ENCODE measurements around the gene DCAF5.
A peak's percentile ranks its signal among the peaks of the same experiment; 100 is the strongest.
"Not testable (repeated sequence)": the region's sequence is repeated elsewhere in the genome, so short reads cannot be mapped to it uniquely, and the experiment has no call there.

DCAF5 gene

GRCh38 chr14:69041783-69042182 is 111.1 kb downstream of the DCAF5 start:
- no peak for DNase-seq (ENCODE audit: low spot score)

- DNase-seq (ENCODE audit: low spot score), result no peak
Observed at GRCh38 chr14:69040353-69040752, 112.6 kb downstream of the DCAF5 start.

- peak; percentile 57 for DNase-seq (ENCODE audit: low spot score)
Observed at GRCh38 chr14:69039288-69039628, 113.7 kb downstream of the DCAF5 start.

- peak; percentile 60 for DNase-seq (ENCODE audit: low spot score)
Observed at GRCh38 chr14:69038455-69039287, 114.2 kb downstream of the DCAF5 start.

- no peak for DNase-seq (ENCODE audit: low spot score)
Observed at GRCh38 chr14:69037790-69038454, 115.0 kb downstream of the DCAF5 start.

GRCh38 chr14:69036757-69037506 is 116.0 kb downstream of the DCAF5 start:
- DNase-seq (ENCODE audit: low spot score), result no peak

GRCh38 chr14:69034612-69035262 is 118.2 kb downstream of the DCAF5 start:
- no peak for DNase-seq (ENCODE audit: low spot score)

GRCh38 chr14:69027242-69027913 is 125.5 kb downstream of the DCAF5 start:
- no peak for DNase-seq (ENCODE audit: low spot score)

GRCh38 chr14:69023035-69023434 is 129.9 kb downstream of the DCAF5 start:
- DNase-seq (ENCODE audit: low spot score), result no peak

- not testable (repeated sequence) for DNase-seq (ENCODE audit: low spot score)
Observed at GRCh38 chr14:69022093-69022492, 130.8 kb downstream of the DCAF5 start.

GRCh38 chr14:69017706-69018105 is 135.2 kb downstream of the DCAF5 start:
- no peak for DNase-seq (ENCODE audit: low spot score)

GRCh38 chr14:69014829-69015259 is 138.1 kb downstream of the DCAF5 start:
- DNase-seq (ENCODE audit: low spot score), result no peak

- DNase-seq (ENCODE audit: low spot score), result no peak
Observed at GRCh38 chr14:69013943-69014782, 138.8 kb downstream of the DCAF5 start.

GRCh38 chr14:69012256-69012953 is 140.5 kb downstream of the DCAF5 start:
- DNase-seq (ENCODE audit: low spot score), result no peak

- no peak for DNase-seq (ENCODE audit: low spot score)
Observed at GRCh38 chr14:69010648-69011047, 142.3 kb downstream of the DCAF5 start.

GRCh38 chr14:69008421-69008884 is 144.5 kb downstream of the DCAF5 start:
- no peak for DNase-seq (ENCODE audit: low spot score)

- no peak for DNase-seq (ENCODE audit: low spot score)
Observed at GRCh38 chr14:69006346-69006745, 146.6 kb downstream of the DCAF5 start.

GRCh38 chr14:69005432-69006148 is 147.3 kb downstream of the DCAF5 start:
- DNase-seq (ENCODE audit: low spot score), result peak; percentile 87

- no peak for DNase-seq (ENCODE audit: low spot score)
Observed at GRCh38 chr14:69004731-69005431, 148.0 kb downstream of the DCAF5 start.

Data from AG08396 (cell line).